Fibroblast of villous mesenchyme (primary cell): ENCODE results near the gene SLC6A8. TPM values are rescaled to one million over a fixed set of nuclear protein-coding genes. Genes with fewer than 3 reads are reported as not detected.
A peak's percentile ranks its signal among the peaks of the same experiment; 100 is the strongest.
"Not testable (repeated sequence)": the region's sequence is repeated elsewhere in the genome, so short reads cannot be mapped to it uniquely, and the experiment has no call there.

Experiments used
- DNase-seq: peaks from one replicate; pipeline ENCODE4 v3.0.0-alpha.2; 2010; ENCODE audit warnings: low read depth
- H3K4me3 ChIP-seq: 2 replicates; pipeline ENCODE4 v1.5.1; 2011; ENCODE audit warnings: low read depth, mild to moderate bottlenecking, low read length
- total RNA-seq: library from RNA; depleted of rRNA; stranded (reverse); fragments of >200 nt; gene quantifications from 2 replicates; pipeline ENCODE4 v1.2.3, GENCODE V29; 2012
- TF ChIP-seq, protein P1 (sequence below): IDR thresholded peaks from 2 replicates; pipeline ENCODE4 v1.5.1; 2012; ENCODE audit warnings: low read depth, mild to moderate bottlenecking, low read length; ENCODE audit not compliant: insufficient read depth

SLC6A8 gene
- total RNA-seq, 1 donor: 9.1 TPM

DNA sequence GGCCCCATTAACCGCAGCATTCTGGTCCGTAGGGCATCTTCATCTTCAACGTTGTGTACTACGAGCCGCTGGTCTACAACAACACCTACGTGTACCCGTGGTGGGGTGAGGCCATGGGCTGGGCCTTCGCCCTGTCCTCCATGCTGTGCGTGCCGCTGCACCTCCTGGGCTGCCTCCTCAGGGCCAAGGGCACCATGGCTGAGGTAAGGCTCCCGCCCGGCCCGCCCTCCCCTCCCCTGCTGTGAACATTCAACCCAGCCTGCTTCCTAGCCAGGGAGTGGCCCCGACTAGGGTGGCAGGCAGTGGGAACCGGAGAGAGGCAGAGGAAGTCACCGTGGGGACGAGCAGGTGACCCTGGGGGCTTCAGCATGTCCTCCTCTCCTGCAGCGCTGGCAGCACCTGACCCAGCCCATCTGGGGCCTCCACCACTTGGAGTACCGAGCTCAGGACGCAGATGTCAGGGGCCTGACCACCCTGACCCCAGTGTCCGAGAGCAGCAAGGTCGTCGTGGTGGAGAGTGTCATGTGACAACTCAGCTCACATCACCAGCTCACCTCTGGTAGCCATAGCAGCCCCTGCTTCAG is 7.1 kb downstream of the SLC6A8 start:
- TF ChIP-seq, protein P1, sequence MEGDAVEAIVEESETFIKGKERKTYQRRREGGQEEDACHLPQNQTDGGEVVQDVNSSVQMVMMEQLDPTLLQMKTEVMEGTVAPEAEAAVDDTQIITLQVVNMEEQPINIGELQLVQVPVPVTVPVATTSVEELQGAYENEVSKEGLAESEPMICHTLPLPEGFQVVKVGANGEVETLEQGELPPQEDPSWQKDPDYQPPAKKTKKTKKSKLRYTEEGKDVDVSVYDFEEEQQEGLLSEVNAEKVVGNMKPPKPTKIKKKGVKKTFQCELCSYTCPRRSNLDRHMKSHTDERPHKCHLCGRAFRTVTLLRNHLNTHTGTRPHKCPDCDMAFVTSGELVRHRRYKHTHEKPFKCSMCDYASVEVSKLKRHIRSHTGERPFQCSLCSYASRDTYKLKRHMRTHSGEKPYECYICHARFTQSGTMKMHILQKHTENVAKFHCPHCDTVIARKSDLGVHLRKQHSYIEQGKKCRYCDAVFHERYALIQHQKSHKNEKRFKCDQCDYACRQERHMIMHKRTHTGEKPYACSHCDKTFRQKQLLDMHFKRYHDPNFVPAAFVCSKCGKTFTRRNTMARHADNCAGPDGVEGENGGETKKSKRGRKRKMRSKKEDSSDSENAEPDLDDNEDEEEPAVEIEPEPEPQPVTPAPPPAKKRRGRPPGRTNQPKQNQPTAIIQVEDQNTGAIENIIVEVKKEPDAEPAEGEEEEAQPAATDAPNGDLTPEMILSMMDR: no peak
- DNase-seq: no peak
- no peak overlapping the region for H3K4me3 ChIP-seq

DNA sequence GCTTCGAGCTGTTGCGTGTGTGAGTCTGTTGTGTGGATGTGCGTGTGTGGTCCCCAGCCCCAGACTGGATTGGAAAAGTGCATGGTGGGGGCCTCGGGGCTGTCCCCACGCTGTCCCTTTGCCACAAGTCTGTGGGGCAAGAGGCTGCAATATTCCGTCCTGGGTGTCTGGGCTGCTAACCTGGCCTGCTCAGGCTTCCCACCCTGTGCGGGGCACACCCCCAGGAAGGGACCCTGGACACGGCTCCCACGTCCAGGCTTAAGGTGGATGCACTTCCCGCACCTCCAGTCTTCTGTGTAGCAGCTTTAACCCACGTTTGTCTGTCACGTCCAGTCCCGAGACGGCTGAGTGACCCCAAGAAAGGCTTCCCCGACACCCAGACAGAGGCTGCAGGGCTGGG is 8.4 kb downstream of the SLC6A8 start:
- TF ChIP-seq, protein P1: no peak
- DNase-seq: no peak
- no peak overlapping the region for H3K4me3 ChIP-seq

DNA sequence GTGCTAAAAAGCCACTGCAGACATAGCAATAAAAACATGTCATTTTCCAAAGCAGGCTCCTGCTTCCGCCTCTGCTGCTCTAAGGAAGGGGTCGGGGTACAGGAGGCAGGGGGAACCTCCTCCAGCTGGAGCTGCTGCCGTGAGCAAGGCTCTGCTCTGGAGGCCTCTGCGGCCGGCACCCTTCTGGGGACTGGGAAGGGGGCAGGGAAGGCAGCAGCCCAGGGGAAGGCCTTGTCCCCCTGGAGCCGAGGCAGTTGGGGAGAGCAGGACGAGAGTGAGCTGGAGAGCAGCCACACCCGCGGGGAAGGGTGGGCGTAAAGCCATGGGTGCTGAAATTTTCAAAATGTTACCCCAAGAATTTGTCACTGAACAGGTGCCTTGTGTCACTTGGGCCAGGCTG is 8.8 kb downstream of the SLC6A8 start:
- not testable (repeated sequence) for H3K4me3 ChIP-seq, DNase-seq

DNA sequence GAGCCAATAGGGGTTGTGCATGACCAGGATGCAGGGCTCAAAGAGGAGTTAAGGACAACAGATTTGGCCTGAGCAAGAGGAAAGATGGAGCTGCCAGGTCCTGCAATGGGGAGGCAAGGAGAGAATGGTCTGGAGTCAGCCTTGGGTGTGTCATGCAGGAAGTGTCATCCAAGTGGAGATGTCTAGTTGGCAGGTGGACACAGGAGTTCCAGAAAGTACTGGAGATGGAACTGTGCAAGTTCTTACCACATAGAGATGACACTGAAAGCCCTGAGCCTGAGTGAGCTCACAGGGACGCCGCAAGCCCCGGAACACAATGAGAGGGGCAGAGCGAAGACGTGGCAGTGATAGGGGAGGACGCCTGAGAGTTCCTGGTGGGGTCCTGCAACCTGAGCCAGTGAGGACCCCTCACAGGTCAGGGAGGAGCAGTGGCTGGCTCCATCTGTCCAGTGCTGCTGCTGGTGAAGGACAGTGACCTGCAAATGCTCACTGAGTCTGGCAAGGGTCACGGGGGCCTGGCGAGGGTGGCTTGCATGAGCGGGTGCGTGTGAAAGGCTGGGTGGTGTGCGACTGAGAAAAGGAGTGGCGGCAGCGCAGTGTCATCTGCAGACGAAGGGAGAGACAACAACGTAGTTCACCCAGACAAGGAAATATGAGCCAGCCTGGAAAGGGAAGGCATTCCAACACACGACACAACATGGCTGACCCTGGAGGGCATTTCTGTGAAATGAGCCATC is 9.4 kb downstream of the SLC6A8 start:
- not testable (repeated sequence) for DNase-seq, H3K4me3 ChIP-seq

DNA sequence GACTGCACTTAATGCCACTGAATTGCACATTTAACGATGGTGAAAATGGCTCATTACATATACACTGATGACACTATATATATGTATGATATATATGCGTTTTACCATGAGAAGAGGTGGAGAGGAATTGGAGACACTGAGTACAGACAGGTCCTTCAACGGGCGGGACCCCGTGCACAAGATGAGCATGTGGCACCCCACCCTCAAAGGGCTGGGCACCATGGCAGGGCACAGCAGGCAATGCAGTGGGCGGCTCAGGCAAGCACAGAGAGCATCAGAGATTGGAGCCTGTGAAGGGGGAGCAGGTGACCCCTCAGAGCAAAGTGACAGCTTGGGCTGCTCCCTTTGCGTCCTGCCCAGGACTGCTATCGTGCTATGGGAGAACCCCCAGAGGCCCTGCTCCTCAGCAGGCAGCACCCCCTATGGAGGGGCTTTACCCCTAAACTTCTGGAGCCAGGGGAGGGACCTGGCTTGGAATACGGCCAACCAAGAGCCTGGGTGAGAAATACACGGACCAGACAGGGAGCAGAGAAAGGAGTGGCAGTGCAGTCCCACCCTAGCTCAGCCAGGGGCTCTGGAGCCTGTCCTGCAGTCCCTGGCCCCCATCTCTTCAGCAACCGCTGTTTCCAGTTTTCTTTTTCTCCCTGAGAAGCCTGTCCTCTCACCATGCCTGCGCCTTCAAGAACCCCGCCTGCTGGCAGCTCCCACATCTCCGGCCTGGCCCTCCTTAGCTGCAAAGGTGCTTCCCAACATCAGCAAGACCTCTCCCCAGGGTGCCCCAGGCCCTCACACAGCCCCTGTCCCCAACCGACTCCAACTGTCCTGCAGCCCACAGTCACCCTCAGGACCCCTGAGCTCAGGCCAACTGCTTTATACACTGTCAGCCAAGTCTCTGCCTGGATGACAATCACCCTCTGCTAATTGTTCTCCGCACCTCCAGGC is 10.5 kb downstream of the SLC6A8 start:
- no peak overlapping the region for H3K4me3 ChIP-seq
- no peak for DNase-seq
- TF ChIP-seq, protein P1: no peak

DNA sequence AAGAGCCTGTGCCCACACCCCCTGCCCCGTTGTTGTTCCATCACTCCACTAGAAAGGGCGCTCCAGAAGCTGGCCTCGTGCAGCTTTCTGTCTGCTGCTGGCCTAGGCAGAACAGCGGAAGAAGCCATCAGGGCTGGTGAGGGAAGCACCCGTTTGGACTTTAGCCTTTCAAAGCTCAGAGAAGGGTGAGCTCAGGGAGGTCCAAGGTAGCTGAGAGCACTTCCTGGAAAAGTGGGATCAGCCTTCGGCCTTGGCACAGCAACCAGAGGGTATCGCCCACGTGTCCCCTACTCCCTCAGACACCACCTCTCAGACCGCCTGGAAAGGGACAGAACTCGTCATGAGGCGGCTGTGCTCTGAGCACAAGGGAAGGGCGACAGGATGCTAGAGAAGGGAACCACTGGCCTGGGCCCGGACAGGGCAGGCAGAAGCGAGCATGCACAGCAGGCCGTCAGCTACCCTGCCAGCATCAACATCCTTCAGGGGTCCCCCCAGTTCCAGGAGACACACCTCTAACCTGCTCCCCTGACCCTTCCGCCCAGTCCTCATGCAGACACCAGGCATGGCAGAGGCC is 11.6 kb downstream of the SLC6A8 start:
- DNase-seq, H3K4me3 ChIP-seq: not testable (repeated sequence)

DNA sequence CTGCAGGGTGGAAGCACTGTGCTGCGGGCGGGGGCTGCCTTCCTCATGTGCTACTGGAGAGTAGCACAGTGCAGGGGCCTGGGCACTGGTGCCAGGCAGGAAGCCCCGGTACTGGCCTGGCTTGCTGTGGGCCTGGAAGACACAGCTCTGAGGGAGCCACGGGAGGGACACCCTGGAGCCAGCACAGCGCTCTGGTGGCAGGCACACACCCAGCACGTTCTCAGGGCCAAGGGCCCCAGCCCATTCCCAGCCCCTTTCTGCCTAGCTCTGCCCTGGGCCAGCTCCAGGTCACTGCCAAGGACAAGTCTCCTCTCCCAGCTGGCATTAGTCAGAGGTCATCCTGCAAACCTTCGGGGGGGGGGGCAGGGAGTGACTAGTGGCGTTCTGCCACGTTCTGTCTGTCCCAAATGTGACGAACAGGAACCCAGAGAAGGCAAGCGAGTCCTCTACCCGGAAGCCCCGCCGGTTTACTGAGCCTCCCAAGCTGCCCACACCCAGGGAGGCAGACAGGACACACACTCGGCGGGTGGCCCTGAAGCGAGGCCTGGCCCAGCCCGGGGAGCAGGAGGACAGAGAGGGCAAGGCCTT is 12.2 kb downstream of the SLC6A8 start:
- not testable (repeated sequence) for DNase-seq, H3K4me3 ChIP-seq

DNA sequence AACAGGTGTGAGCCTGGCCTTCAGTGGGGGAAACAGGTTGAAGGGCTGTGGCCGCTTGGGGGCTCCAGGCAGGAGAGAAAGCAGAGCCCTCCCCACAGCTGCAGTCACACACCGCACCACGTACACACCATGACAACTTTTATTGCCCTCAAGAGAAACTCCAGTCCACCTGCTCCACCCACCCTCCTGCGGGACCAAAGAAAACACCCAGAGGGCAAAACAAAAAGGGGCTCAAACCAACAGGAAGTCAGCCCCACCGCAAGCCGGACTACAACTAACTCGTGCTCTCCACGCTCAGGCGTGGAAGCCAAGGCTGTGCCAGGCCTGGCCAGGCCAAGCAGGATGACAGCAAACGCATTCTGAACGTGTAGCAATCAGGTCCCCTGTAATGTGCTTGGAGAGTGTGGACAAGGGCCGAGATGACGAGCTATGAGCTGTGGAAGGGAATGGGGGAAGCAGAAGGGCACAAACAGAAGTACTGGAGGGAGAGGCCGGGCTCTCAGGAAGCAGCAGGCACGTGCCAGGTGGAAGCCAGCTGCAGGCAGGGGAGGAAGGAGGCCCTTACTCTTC is 12.7 kb downstream of the SLC6A8 start:
- TF ChIP-seq, protein P1: no peak
- peak; percentile 8 for DNase-seq
- no peak overlapping the region for H3K4me3 ChIP-seq
